HG02870 (cell line): ENCODE measurements around the gene ZDHHC22.

Experiments
- ATAC-seq: cut with Tn5 transposase; IDR thresholded peaks from one replicate; pipeline ENCODE4 v1.9.1; 2021; ENCODE audit warnings: mild to moderate bottlenecking, moderate library complexity; ENCODE audit not compliant: unreplicated experiment

Gene ZDHHC22

DNA sequence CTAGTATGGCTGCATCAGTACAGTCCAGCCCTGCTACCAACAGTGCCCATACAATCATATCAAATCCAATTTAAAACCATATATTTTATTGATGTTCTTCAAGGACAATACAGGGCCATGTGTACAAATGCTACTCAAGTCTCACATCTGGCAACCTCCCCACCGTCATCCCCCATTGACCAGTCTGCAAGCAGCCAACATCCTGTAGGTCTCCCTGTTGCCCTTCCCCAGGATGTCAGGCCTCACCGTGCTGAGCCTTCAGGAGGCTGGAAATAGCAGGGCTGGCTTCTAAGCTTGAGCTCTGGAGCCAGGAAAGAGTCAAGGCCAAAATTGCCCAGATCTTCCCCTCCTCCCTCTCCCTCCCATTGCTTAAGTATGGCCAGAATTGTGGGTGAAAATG lies 10.4 kb downstream of the ZDHHC22 start:
- ATAC-seq = no peak

DNA sequence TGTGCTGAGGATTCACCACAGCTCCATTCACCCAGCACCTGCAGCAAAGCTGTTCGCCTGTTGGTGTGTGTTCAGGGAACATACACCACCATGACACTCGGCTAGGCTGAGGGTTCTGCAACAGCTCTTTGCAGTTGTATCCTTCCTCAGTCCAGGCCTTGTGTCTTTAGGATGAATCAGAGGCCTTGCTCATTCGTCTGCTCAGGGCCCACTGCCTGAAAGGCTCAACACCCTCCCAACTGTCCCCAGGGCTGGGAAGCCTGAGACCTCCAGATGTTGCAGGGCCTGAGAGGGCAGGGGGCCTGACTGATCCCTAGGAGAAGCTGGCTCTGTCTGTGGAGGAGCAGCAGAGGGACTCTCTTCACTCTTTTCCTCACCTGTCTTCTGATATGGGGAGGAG lies 11.2 kb downstream of the ZDHHC22 start:
- no peak for ATAC-seq

DNA sequence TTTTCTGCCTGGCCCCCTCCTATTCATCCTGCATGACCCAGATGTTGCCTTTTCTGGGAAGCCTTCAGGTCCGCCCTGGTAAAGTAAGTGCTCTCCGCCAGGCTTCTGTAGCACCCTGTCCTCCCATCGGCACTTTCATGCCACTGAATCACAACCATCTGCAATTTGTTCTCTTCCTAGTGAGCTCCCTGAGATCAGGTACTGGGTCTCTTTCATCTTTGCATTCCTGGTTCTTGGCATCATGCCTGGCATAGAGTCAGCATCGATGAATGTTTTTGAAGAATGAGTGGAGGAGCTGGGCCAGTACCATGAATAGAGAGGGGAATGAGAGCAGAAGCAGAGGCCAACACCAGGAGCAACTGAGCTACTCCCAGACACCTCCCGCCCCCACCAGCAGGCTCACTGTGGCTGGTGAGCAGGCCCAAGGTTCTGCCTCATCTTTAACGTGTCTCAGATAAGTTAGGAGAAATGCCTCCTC lies 13.1 kb downstream of the ZDHHC22 start:
- ATAC-seq = no peak

DNA sequence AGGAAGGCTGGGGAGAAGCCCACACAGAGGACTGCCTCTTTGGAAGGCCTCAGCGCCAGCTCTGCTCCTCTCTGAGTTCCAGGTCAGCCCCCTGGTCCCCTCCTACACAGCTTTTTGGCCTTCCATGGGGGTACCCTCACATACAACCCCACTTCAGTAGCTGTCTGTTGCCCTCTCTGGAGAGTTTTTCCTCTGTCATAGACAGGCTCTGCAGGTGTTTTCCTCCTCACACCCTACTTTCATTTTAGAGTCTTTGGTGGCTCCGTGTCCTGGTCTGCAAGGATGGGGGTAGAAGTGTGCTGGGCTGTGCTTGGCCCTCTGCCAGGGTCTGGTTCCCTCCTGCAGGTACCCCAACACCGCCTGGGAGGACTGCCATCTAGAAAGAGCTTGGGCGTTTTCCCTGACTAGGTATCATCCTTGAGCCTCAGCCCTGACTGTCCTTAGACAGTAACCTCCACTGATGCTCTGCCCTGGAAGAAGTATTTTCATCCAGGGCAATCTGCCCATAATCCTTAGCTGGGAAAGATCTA lies 15.1 kb downstream of the ZDHHC22 start:
- ATAC-seq = no peak

DNA sequence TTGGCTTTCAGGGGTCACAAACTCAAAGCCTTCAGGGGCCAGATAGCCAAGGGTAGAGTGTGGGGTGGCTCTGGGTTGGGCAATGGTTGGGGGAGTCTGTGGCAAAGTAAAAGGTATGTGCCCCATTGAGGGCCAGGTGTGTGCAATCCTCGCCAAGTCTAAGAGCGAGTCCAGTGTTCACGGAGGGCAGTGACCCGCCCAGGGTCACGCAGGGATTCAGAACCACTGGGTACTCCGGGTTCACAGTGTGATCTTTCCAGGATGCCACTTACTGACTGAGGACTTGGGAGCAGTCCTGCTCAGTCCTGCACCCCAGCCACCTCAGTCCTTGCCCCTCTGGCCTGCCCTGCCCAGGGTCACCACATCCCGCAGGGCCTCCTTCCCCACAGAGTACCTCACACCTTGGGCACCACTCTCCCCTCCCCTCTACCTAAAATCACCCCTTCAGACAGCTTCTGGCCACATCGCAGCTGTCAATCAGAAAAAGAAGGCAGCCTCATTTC lies 15.7 kb downstream of the ZDHHC22 start:
- no peak for ATAC-seq

DNA sequence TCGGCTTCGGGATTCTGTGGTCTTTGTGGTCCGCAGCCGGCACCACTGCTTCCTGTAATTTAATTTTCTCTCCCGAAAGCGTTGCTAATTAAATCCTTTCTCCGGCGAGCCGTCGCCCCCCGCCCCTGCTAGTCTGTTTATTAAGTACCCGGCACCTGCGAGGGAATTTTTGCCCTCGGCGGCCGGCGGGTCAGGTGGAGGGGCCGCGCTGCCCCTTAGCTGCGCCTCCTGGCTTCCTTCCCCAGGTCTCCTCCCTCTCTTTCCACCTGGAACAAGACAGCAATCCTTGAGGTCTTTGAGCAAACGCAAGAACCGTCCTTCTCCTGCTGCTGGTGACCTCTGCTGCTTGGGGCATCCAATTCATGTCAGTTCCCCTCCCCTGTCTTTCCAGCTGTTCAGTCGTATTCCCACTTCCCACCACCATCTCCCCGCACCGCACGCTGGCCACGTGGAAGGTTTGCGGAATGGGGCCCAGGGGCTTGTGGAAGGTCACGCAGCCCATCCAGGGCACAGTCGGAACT lies 16.2 kb downstream of the ZDHHC22 start:
- no peak for ATAC-seq

DNA sequence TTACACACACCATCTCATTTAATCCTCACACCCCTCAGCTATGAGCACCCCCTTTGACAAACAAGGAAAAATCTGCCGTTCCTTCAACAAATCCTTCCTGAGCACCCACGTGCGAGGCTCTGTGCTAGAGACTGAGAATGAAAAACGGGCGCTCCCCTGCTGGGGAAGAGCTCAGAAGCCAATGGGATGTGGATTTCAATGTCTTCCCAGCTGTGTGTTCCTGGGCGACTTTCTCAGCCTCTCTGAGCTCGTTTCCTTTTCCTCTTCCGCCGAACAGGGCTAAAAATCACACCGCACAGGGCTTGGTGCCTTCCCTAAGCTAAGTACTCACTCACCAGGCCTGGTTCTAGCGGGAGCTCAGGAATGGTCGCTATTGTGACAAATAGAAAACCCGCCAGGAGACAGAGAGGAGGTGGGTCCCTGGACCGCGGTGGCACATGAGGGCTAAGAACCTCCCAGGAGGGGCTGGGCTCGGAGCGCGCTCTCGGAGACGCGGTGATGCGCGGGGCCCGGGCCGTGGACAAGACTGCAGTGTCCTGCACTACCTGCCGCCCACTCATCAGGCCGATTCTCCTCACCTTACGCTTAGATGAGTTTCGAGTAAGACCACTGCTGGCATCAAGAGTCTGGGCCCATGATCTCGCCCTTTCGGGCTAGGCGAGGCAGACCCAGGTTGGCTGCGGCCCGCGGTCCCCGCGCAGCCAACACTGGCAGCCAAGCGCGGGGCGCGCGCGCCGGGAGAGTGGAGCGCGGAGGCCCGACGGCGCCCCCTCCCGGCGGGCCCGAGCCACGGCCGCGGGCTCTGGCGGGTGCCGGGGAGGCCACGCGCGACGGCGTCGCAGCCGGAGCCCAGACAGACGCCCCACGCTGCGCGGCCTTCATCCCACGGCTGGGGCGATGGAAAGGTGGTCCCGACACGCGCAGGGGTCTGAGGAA lies 17.0 kb downstream of the ZDHHC22 start:
- ATAC-seq = no peak

DNA sequence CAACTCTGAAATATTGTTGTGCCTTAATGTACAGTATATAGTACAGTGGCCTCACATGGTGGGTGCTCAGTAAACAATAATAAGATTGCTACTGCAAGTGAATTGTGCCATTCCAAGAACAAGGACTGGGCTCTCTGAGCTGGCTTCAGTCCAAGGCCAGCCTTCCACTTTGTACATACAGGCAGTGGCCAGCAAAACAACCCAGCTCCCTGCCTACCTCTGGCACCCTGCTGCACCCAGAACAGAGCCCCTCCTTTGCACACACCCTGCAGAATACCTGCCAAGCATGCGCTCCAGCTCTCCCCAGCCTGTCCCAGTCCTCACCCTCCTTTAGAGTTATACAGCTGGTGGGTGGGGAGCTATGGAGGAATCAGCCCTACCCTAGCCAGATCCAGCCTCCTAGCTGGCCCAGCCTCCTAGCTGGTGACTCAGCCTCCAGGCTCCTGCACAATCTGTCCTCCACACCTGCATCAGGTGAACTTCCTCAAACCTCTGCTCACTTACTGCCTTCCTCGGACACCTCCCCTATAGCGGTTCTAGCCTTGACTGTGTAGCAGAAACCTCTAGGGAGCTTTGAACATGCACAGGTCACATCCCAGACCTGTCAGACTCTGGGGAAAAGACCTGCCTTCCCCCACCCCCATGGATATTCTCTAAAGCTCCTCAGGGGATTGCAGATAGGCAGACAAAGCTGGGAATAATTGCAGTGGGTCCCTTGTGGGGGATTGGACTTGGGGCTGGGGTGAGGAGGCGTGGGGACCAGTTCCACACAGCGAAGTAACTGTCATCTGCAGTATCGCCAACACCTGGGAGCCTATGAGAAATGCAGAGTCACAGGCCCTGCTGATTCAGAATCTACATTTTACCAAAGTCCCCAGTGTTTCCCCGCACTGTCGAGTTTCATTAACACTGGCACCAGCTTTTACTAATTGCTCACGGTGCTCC lies 17.9 kb downstream of the ZDHHC22 start:
- ATAC-seq = no peak

DNA sequence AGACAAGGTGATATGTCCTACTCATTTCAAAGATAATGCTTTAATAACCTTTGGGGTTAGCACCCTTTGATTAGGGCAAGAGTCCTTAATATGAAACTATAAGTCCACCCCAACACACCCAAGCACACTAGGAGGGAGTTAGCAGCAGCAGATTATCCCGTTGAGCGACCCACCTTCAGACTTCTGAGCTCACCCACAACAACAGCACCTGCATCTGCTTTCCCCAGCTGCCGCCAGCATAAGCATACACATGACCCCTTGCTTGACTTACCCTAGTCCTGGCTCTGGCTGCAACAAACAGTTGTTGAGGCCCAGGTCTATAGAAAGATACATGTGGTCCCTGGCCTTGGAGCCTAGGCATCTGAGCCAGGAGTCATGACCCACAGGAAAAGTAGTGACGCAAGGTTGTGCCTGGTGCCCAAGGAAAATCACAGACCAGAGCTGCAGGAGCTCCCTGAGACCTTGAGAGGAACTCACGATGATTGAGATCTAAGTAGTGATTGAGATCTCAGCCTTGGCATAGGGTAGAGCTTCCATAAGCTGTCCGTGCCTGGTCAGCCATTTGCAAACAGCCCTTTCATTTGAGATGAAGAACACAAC lies 19.0 kb downstream of the ZDHHC22 start:
- ATAC-seq = no peak

DNA sequence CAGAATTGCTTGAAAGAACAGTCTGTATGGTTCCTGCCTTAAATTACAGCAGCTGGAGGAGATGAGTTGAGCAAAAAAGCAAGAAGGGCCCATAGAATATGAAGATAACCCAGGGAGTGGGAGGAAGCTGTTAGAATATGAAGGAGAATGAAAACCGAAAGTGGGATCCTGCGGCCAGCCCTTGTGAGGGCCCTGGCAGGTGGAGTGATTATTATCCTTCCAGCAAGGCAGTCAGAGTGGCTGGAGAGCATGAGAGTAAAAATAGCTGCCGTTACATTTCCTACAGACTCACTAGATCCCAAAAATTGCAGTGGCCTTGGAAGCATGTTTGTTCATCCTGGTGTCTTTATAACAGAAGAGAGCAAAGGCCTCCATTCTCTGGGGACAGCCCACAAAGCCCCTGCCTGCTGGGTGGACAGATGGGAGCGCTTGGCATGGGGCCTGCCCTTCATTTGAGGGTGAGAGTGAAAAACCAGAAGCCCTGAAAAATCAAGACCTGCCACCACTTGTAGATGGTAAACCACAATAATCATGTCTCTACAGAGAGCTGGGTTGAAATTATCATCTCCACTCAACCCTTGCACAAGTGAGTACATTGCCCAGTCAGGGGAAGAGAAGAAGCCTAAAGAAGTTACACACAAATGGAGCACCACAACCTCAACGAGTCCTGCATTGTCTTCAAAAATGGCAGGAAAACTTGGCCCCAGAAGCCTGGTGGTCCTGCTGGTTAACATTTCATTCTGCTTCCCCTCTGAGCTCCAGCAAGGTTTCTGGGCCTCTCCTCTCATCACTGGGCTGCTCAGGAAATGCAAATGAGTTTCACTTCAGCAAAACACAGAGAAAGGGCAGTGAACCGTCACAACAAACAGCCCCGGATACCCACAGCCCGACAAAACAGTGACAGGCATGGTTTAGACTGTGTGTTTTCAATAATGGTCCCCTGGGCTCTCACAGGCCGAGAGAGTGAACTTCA lies 20.5 kb downstream of the ZDHHC22 start:
- ATAC-seq = peak; percentile 89

DNA sequence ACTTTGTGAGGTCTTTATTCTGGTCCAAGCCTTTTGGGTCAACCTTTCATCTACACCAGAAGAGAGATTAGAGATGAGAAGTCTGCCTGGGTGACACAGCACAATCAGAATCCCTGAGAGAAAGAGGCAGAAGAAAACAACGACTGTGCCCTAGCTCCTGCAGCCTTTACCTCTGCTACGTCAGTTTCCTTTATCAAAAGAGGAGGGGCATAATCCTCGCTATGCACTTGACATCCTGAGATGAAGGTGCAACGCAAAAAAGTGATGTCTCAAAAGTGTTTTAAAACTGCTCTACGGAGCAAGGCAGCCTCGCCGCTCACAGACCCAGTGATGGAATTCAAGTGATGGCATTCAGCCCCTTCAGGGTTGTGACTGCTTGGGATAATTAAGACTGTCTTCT lies 21.7 kb downstream of the ZDHHC22 start:
- ATAC-seq = no peak

DNA sequence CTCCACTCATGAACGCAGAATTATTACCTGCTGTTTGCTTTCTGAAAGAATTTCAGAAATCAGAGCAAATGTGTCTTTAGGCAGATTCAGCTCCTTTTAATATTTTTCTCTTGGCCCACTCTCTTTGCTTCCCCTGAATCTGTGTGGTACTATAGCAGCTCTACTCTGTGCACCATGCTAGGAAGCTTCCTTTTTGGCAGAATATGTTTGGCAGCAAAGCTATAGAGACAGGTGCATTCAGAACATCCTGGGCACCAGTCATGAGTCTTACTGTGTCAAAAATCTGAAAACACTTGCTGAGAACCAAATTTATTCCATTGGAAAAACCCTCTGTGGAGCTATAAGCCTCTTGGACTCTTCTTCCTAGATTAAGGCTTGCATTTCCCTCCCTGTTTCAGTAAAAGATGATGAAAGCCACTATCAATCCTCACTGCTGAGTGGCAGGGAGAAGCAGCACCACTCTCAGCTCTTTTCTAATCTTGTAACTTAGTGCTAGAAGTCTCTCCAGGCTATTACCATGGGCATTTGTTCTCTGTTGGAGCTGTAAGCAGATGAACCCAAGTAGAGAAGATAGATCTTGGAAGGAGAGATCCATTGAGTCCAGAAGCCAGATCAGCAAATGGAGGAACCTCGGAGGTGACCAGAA lies 25.3 kb downstream of the ZDHHC22 start:
- ATAC-seq = no peak

DNA sequence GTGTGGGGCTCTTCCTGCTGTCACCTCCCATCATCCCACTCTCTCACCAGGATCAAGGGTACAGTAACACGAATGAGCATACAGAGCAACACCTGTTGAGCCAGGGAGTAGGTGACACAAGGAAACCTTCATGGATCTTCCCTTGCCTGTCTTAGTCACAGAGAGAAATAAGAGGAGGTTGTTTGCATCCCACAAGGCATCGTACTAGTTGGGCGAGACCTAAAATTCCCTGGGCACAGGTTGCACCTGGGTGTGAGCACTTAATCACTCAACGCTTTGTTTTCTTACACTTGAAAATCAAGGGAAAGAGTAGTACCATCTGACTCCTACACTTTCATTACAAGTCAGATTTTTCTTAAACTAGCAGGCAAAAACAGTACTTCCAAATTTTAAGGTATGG lies 27.0 kb downstream of the ZDHHC22 start:
- no peak for ATAC-seq

DNA sequence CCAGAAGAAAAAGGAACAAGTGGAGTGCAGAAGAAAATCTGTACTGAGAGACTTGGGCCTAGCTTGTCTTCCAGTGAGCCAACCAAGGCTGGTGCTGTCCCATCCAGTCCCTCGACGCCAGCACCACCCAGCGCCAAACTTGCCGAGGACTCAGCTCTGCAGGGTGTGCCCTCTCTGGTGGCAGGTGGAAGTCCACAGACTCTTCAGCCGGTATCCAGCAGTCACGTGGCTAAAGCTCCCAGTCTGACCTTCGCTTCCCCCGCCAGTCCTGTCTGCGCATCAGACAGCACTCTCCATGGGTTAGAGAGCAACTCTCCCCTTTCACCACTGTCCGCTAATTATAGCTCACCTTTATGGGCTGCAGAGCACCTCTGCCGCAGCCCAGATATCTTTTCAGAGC lies 27.9 kb downstream of the ZDHHC22 start:
- no peak for ATAC-seq

DNA sequence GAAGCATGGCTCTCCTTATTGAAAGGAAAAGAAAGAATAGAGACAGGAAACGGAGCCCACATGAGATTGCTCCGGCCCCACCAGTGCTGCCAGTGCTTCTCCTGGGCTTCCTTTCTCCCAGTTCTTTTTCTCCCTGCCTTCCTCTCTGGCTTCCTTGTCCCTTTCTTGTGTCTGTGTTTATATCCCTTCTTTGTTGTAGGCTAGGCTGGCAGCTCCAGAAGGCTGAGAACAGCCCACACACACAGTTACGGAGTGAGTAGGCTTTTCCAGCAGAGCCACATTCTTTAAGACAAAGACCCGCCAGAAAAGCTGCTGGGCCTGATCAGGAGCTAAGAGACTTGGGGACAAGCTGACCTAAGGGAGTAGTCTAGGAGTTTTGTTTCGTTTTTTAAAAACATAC lies 30.6 kb downstream of the ZDHHC22 start:
- ATAC-seq = no peak

DNA sequence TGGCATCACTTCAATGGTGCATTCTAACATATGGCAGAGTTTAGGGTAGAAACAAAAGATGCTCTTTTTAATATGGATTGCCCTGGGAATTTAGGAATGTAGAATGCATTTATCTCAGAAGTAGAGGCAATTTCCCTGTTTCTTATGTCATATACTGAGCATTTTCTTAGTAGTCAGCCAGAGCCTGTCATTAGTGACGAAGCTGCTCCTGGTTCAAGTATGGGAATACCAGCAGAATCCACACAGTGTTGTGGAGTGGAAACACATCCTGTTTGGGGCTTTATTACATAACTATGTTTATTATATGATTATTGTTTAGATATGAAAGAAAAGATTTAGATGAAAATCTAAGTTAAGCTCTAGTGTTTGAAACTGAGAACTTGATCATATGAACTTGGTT lies 31.3 kb downstream of the ZDHHC22 start:
- ATAC-seq = no peak

DNA sequence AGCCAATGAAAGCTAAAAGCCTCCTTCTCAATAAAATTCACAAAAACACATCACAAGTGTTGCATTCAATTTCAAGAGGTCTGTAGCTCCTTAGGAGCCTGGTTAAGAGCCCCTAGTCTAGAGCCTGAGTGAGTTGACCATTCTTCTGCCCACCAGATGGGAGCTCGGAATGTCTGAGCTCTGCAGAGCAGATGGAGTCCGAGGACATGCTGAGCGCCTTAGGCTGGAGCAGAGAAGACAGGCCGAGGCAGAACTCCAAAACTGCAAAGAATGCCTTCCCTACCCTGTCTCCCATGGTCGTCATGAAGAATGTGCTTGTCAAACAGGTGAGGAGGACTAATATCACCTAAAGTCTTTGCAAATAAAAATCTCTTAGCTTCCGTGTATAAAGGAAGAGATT lies 31.9 kb downstream of the ZDHHC22 start:
- no peak for ATAC-seq

DNA sequence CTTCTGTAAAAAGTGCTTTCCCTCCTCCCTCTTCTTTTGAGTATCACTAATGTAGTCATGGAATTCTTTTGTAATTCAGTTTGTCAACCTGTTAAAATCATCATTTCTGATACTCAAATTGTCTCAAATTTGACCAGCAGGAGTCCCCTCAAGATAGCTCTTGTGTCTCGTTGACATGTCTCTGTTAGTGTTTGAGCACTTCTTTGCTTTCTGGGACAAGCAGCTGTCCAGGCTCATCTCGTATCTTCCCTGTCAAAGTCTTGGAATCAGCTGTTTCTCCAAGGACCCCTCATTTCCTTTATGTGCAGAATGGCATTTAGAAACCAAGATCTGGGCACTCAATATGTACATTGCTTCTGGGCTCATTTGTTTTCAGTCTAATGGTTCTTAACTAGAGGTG lies 32.8 kb downstream of the ZDHHC22 start:
- ATAC-seq = no peak

DNA sequence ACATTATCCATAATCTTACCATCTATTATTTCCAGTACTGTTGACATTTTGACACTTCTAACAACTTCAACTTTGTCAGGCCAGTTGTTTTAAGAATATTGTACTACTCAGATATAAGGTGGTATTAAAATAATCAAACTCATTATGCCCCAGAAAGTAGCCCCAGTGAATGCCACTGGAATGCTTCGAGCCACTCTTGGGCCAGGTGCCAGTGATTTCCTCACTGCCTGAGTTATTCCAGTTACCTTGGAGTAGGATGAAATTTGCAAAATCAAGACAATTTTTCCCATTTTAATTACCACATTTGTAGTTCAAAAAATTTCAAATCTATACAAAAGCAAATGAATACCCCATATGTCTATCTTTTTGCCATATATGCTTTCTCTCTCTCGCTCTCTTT lies 34.4 kb downstream of the ZDHHC22 start:
- ATAC-seq = no peak
